K562 (cell line): ENCODE results near the gene MXI1. TPM values are rescaled to one million over a fixed set of nuclear protein-coding genes. Genes with fewer than 3 reads are reported as not detected.

Source experiments
- ATAC-seq: fragments of 200-7000 bp; cut with Tn5 transposase; 3 replicates; pipeline ENCODE4 v1.9.1; 2020; ENCODE audit warnings: moderate library complexity
- BruUV-seq: library from RNA; stranded (reverse); fragments of 400-500 nt; replicated peaks from 2 replicates; lab custom pipeline; 2021; lab: Mats Ljungman, UMichigan
- CTCF ChIA-PET: fragments of 300-600 bp; formaldehyde crosslinking; extraction: SDS; loops from one replicate; lab custom pipeline; 2021; ENCODE audit warnings: low intra/inter-chr PET ratio; lab: Yijun Ruan, JAX
- POLR2A ChIA-PET: fragments of 300-600, 350-650 bp; sonication (Branson Sonifier 250); formaldehyde crosslinking; extraction: SDS; loops from one replicate; lab custom pipeline; 2021; ENCODE audit warnings: antibody characterized with exemption, inconsistent platforms; lab: Yijun Ruan, JAX
- DNase-seq, 4 experiments: peaks; one replicate each; pipeline versions ENCODE4 v3.0.0 to v3.0.0-alpha.2; 2011 to 2018; ENCODE audit warnings: low spot score in 3 of 4, mixed read lengths in 3 of 4; ENCODE audit errors: extremely low read depth in 1 of 4
- FAIRE-seq: peaks from 2 replicates; lab custom pipeline; 2011; peaks lifted over from hg19 to GRCh38; lab: Jason Lieb, UNC
- H2AFZ ChIP-seq: 2 replicates; pipeline ENCODE4 v1.6.0; 2011; ENCODE audit warnings: low read depth, low read length, control low read depth, inconsistent platforms
- H3K27ac ChIP-seq: fragments of 200-600 bp; 3 replicates; pipeline ENCODE4 v1.8.0; 2011; ENCODE audit warnings: low read depth, mild to moderate bottlenecking, control low read depth, inconsistent platforms, low read length, moderate library complexity, mixed read lengths; ENCODE audit errors: extremely low read depth
- H3K27me3 ChIP-seq, 2 experiments: fragments of 300-600 bp in 1 of 2; 2 replicates in 1 of 2; 3 replicates in 1 of 2; pipeline versions ENCODE4 v1.6.0 to v1.8.0; 2011; ENCODE audit warnings: inconsistent platforms in 2 of 2, low read length in 2 of 2, mild to moderate bottlenecking in 1 of 2, mixed read lengths in 1 of 2, moderate library complexity in 1 of 2; ENCODE audit not compliant: control insufficient read depth in 2 of 2, insufficient read depth in 2 of 2
- H3K36me3 ChIP-seq: fragments of 300-600 bp; 3 replicates; pipeline ENCODE4 v1.8.0; 2011; ENCODE audit warnings: mild to moderate bottlenecking, low read length, inconsistent platforms; ENCODE audit not compliant: control insufficient read depth, insufficient read depth
- H3K4me1 ChIP-seq, 2 experiments: fragments of 200-600 bp in 1 of 2; replicated peaks in 1 of 2; 2 replicates in 1 of 2; 3 replicates in 1 of 2; pipeline versions ENCODE4 v1.5.1 to v1.8.0; 2011; ENCODE audit warnings: inconsistent platforms in 2 of 2, low read length in 2 of 2, mild to moderate bottlenecking in 1 of 2, mixed read lengths in 1 of 2, moderate library complexity in 1 of 2; ENCODE audit not compliant: control insufficient read depth in 2 of 2, insufficient read depth in 2 of 2
- H3K4me2 ChIP-seq: 2 replicates; pipeline ENCODE4 v1.6.1; 2011; ENCODE audit warnings: low read length, control low read depth, inconsistent platforms, mixed read lengths; ENCODE audit not compliant: insufficient read depth
- H3K4me3 ChIP-seq: fragments of 200-600 bp; sonication (generic), shearing (Covaris generic); 2 replicates; pipeline ENCODE4 v1.5.1; 2016; ENCODE audit warnings: control low read depth, inconsistent platforms
- H3K79me2 ChIP-seq: fragments of 200-600 bp; 3 replicates; pipeline ENCODE4 v1.8.0; 2011; ENCODE audit warnings: low read length, inconsistent platforms; ENCODE audit not compliant: control insufficient read depth, insufficient read depth
- H3K9ac ChIP-seq, 2 experiments: 2 replicates each; pipeline versions ENCODE4 v1.6.0 to v1.6.1; 2011; ENCODE audit warnings: low read depth in 2 of 2, low read length in 2 of 2, control low read depth in 1 of 2, inconsistent platforms in 1 of 2, mild to moderate bottlenecking in 1 of 2, mixed read lengths in 1 of 2; ENCODE audit not compliant: insufficient read depth in 1 of 2
- H3K9me1 ChIP-seq: one replicate; pipeline ENCODE4 v1.6.0; 2011; ENCODE audit warnings: inconsistent platforms, mild to moderate bottlenecking, low read length, moderate library complexity; ENCODE audit not compliant: control insufficient read depth, insufficient read depth
- H3K9me3 ChIP-seq: replicated peaks from 2 replicates; pipeline ENCODE4 v1.5.1; 2011; ENCODE audit warnings: low read depth, low read length, inconsistent platforms; ENCODE audit not compliant: control insufficient read depth, insufficient read depth
- H4K20me1 ChIP-seq: replicated peaks from 2 replicates; pipeline ENCODE4 v1.6.1; 2011; ENCODE audit warnings: low read length, inconsistent platforms, mixed read lengths; ENCODE audit not compliant: control insufficient read depth, insufficient read depth
- COPS2 ChIP-seq: fragments of 450-650 bp; conservative IDR thresholded peaks from 2 replicates; pipeline ENCODE4 v1.6.1; 2016; ENCODE audit warnings: mild to moderate bottlenecking, moderate library complexity
- GABPB2 ChIP-seq: fragments of 250-450 bp; sonication (Bioruptor Pico); conservative IDR thresholded peaks from 2 replicates; pipeline ENCODE4 v1.5.1; 2021; ENCODE audit warnings: mild to moderate bottlenecking
- HDAC3 ChIP-seq: fragments of 450-650 bp; IDR thresholded peaks from 2 replicates; pipeline ENCODE4 v1.6.1; 2018; ENCODE audit warnings: borderline replicate concordance, mild to moderate bottlenecking, moderate library complexity; ENCODE audit not compliant: partially characterized antibody
- HNRNPUL1 ChIP-seq: fragments of 200-400 bp; formaldehyde crosslinking; IDR thresholded peaks from 2 replicates; pipeline ENCODE4 v1.6.1; 2017; ENCODE audit warnings: low read length
- JUN ChIP-seq, 2 experiments: sonication (generic) in 1 of 2; formaldehyde crosslinking in 1 of 2; IDR thresholded peaks; 2 replicates each; pipeline versions ENCODE4 v1.6.1 to v1.8.0; 2012 to 2022; ENCODE audit warnings: borderline replicate concordance in 2 of 2, mild to moderate bottlenecking in 2 of 2, improper control_type of control experiment in 1 of 2, low read depth in 1 of 2, low read length in 1 of 2, missing genetic modification reagents in 1 of 2
- NRF1 ChIP-seq, 2 experiments: fragments of 450-650 bp; IDR thresholded peaks in 1 of 2; conservative IDR thresholded peaks in 1 of 2; 2 replicates each; pipeline ENCODE4 v1.6.1; 2014; ENCODE audit warnings: mild to moderate bottlenecking in 2 of 2
- POLR2AphosphoS2 ChIP-seq: IDR thresholded peaks from 2 replicates; pipeline ENCODE4 v1.6.1; 2012; ENCODE audit warnings: low read length, improper control_type of control experiment
- SMAD2 ChIP-seq: fragments of 150-350 bp; IDR thresholded peaks from 2 replicates; pipeline ENCODE4 v1.6.1; 2014; ENCODE audit warnings: low read depth, mild to moderate bottlenecking, low read length
- SNIP1 ChIP-seq: fragments of 450-650 bp; IDR thresholded peaks from 2 replicates; pipeline ENCODE4 v1.7.1; 2017; ENCODE audit warnings: low read depth, mild to moderate bottlenecking
- YY1 ChIP-seq, 3 experiments: IDR thresholded peaks; 2 replicates each; pipeline ENCODE4 v1.6.1; 2011; ENCODE audit warnings: low read length in 2 of 3, mild to moderate bottlenecking in 2 of 3, moderate library complexity in 2 of 3, borderline replicate concordance in 1 of 3, control low read depth in 1 of 3, low read depth in 1 of 3; ENCODE audit not compliant: insufficient read depth in 3 of 3, insufficient replicate concordance in 2 of 3, control insufficient read depth in 1 of 3, insufficient read length in 1 of 3; ENCODE audit errors: extremely low read depth in 1 of 3
- ZNF184 ChIP-seq: sonication (generic); formaldehyde crosslinking; IDR thresholded peaks from 2 replicates; pipeline ENCODE4 v1.5.0; 2020; ENCODE audit warnings: missing genetic modification reagents
- ZNF778 ChIP-seq: fragments of 450-650 bp; formaldehyde crosslinking; IDR thresholded peaks from 2 replicates; pipeline ENCODE4 v1.4.0; 2020; ENCODE audit warnings: mild to moderate bottlenecking, moderate library complexity
- WGBS: fragments of 100-300 bp; shearing (Covaris generic); methylation state at CpG from one replicate; pipeline ENCODE4 v1.1.6; 2016; ENCODE audit warnings: low coverage, mixed read lengths; ENCODE audit not compliant: insufficient coverage; ENCODE audit errors: missing lambda C conversion rate; 5-methylcytosine and 5-hydroxymethylcytosine counted together
- in situ Hi-C: fragments of 300-500 bp; cut with MboI; formaldehyde crosslinking; loops from 4 replicates; pipeline ENCODE4 v1.15.0; 2018; ENCODE audit warnings: inconsistent platforms, mixed read lengths
- intact Hi-C: fragments of 100-400 bp; cut with micrococcal nuclease; formaldehyde crosslinking; loops from 2 replicates; pipeline ENCODE4 v1.14.2; 2022
- polyA plus RNA-seq, 8 experiments: library from polyadenylated mRNA; depleted of rRNA in 4 of 8; stranded (reverse) in 5 of 8; unstranded in 3 of 8; fragments of >200 nt; fragmentation: Nextera tagmentation in 2 of 8; fragmentation: Illumina TruSeq in 1 of 8; extraction: Ambion mirVana in 2 of 8; extraction: Trizol in 1 of 8; gene quantifications; 2 replicates each; pipeline versions ENCODE4 v1.2.1 to v1.2.3, GENCODE V29; 2011 to 2014; ENCODE audit warnings: inconsistent platforms in 1 of 8, missing spikeins in 1 of 8
- total RNA-seq, 7 experiments: library from RNA; depleted of rRNA in 6 of 7; stranded (reverse); fragments of >200 nt in 6 of 7; fragmentation: Illumina TruSeq in 2 of 7; extraction: Trizol in 2 of 7; gene quantifications; 2 replicates each; pipeline versions ENCODE4 v1.2.1 to v1.2.3, GENCODE V29; 2011 to 2021; ENCODE audit warnings: low replicate concordance in 1 of 7
- TF ChIP-seq, protein P1 (sequence below): fragments of 450-650 bp; formaldehyde crosslinking; IDR thresholded peaks from 2 replicates; pipeline ENCODE4 v1.4.0; 2020; ENCODE audit warnings: mild to moderate bottlenecking, moderate library complexity
- TF ChIP-seq, protein P2 (sequence below): IDR thresholded peaks from 2 replicates; pipeline ENCODE4 v1.6.1; 2012; ENCODE audit warnings: low read depth, low read length, improper control_type of control experiment, borderline replicate concordance
- TF ChIP-seq, protein P3 (sequence below): fragments of 250-450 bp; sonication (Bioruptor Pico); IDR thresholded peaks from 2 replicates; pipeline ENCODE4 v1.8.0; 2021; ENCODE audit warnings: borderline replicate concordance, mild to moderate bottlenecking, moderate library complexity; ENCODE audit not compliant: poor library complexity, severe bottlenecking

MXI1 gene
- total and polyA plus RNA-seq, 9 of the 15 experiments (the other 6 are each of a cell fraction or from before 2014, with no cell fraction given), result 9.1 to 23.7 (median 14.8) TPM

DNA sequence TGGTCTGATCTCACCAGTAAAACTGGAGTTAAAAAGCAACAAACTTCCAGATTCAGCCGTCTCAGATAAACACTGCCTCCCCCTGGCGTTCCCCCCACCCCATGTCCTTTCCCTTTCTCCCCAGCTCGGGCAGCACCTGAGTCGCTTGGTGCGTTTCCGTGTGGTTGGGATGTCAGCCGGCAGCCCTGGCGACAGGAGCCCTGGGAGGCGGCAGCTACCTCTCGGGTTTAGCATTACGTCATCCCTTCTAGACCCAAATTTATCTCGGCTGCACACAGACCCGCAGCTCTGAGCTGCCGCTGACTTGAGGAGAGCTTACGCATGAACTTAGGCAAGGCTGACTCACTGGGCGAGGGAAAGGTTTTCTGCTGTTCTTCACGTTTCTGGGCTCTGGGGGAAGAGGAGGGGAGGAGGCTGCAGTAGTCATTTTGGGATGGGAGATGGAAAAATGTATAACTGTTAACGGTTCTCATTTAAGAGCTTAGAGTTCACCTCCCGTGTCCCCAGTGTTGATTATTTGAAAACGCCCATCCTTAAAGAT is 14.4 kb downstream of the MXI1 start:
- ChIA-PET POLR2A (interaction anchor here (0.6 to 4.9 kb wide), 6 partner anchors 11 to 131 kb away, joined by 3 to 61 read pairs (median 4); no protein-coding TSS in a partner anchor), CTCF (interaction anchor here (2.3 kb wide), 1 partner anchor 84 kb away, joined by 14 read pairs; no protein-coding TSS in a partner anchor)
- Histone ChIP-seq H3K27ac (peak overlapping the region; percentile 83), H3K27me3 (no peaks in the 10 kb centered on the region), H3K9me3 (no peaks in the 10 kb centered on the region), H3K4me1 (peaks cover 38 to 39% of the 10 kb centered on the region in 2 experiments; a peak in 4 of 5 replicates), H4K20me1 (no peaks in the 10 kb centered on the region), H3K9me1 (no peaks in the 10 kb centered on the region), H2AFZ (peak overlapping the region; percentile 75), H3K4me2 (peak overlapping the region; percentile 66), H3K36me3 (no peaks in the 10 kb centered on the region), H3K4me3 (peak overlapping the region; percentile 11), H3K79me2 (peaks cover 59% of the 10 kb centered on the region), H3K9ac (peak overlapping the region; percentile 73 to 80)
- ATAC-seq (peak; percentile 82), FAIRE-seq (peak; percentile 99), DNase-seq (peak; percentile 52 to 94 (median 66))
- intact Hi-C loops (no loop called here), in situ Hi-C loops (no loop called here)
- no TSS peak for BruUV-seq
- under 1% methylated on average over 17 of the region's 20 CpGs for WGBS
- TF ChIP-seq GABPB2 (CRISPR knock-in tag) (no peak), HDAC3 (no peak), ZNF778 (no peak), ZNF184 (no peak), POLR2AphosphoS2 (no peak), YY1 (IDR thresholded peaks at IDR 0.05; ENCODE audit: borderline replicate concordance in 1 of 3, control insufficient read depth in 1 of 3, extremely low read depth in 1 of 3, insufficient read depth in 3 of 3, insufficient read length in 1 of 3, insufficient replicate concordance in 2 of 3, low read depth in 1 of 3, low read length in 2 of 3) (peak in 2 of 3 experiments; percentile 40 to 57), SMAD2 (no peak), HNRNPUL1 (no peak), SNIP1 (no peak), JUN (IDR thresholded peaks at IDR 0.05; ENCODE audit: borderline replicate concordance, low read depth, low read length) (peak; percentile 98), JUN (CRISPR knock-in tag; IDR thresholded peaks at IDR 0.05; ENCODE audit: borderline replicate concordance) (no peak; the same call in 1 of the 2 replicates), NRF1 (conservative IDR thresholded peaks at IDR 0.05 in 1 of 2, IDR thresholded peaks at IDR 0.05 in 1 of 2) (peak; percentile 84 to 86), COPS2 (no peak)
- TF ChIP-seq, protein P1, sequence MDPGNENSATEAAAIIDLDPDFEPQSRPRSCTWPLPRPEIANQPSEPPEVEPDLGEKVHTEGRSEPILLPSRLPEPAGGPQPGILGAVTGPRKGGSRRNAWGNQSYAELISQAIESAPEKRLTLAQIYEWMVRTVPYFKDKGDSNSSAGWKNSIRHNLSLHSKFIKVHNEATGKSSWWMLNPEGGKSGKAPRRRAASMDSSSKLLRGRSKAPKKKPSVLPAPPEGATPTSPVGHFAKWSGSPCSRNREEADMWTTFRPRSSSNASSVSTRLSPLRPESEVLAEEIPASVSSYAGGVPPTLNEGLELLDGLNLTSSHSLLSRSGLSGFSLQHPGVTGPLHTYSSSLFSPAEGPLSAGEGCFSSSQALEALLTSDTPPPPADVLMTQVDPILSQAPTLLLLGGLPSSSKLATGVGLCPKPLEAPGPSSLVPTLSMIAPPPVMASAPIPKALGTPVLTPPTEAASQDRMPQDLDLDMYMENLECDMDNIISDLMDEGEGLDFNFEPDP (CRISPR knock-in tag), result no peak
- TF ChIP-seq, protein P2, sequence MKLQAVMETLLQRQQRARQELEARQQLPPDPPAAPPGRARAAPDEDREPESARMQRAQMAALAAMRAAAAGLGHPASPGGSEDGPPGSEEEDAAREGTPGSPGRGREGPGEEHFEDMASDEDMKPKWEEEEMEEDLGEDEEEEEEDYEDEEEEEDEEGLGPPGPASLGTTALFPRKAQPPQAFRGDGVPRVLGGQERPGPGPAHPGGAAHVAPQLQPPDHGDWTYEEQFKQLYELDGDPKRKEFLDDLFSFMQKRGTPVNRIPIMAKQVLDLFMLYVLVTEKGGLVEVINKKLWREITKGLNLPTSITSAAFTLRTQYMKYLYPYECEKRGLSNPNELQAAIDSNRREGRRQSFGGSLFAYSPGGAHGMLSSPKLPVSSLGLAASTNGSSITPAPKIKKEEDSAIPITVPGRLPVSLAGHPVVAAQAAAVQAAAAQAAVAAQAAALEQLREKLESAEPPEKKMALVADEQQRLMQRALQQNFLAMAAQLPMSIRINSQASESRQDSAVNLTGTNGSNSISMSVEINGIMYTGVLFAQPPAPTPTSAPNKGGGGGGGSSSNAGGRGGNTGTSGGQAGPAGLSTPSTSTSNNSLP, result no peak
- TF ChIP-seq, protein P3, sequence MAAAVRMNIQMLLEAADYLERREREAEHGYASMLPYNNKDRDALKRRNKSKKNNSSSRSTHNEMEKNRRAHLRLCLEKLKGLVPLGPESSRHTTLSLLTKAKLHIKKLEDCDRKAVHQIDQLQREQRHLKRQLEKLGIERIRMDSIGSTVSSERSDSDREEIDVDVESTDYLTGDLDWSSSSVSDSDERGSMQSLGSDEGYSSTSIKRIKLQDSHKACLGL (CRISPR knock-in tag), result no peak
